ENCODE measurements around the gene PRR5. TPM values are rescaled to one million over a fixed set of nuclear protein-coding genes. Genes with fewer than 3 reads are reported as not detected.
A peak's percentile ranks its signal among the peaks of the same experiment; 100 is the strongest.

Gene PRR5
- total RNA-seq, 1 donor from 2014 or later = 17.5 TPM

DNA sequence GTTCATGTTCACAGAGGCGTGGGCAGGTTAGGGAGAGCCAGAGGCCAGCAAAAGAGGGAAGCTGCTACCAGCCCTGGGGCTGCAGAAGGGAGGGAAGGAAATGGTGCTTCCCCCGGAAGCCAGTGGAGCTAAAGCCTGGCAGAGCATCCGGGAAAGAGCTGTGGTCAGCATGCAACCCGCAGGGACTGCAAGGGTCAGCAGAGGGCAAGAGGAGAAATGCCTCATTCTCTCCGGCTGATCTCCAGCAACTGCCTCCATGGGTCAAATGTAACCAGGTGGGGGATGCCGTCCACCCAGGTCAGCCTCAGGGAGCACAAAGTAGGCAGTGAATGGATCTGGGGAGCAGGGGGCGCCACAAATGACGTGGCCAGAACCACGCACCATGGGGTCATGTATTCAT is 36.9 kb upstream of the PRR5 start:
- peaks cover 5% of the 10 kb centered on the region for H3K27me3 Mint-ChIP-seq (ENCODE audit: unreplicated experiment)
- H3K4me1 Mint-ChIP-seq (ENCODE audit: low read depth, unreplicated experiment) = peaks cover 1% of the 10 kb centered on the region
- peaks cover 4% of the 10 kb centered on the region for H3K9me3 Mint-ChIP-seq (ENCODE audit: unreplicated experiment)
- no peak for DNase-seq
- H3K36me3 Mint-ChIP-seq (ENCODE audit: unreplicated experiment) = no peaks in the 10 kb centered on the region
- no peak overlapping the region for H3K4me3 Mint-ChIP-seq (ENCODE audit: unreplicated experiment)
- TF ChIP-seq, protein P1, sequence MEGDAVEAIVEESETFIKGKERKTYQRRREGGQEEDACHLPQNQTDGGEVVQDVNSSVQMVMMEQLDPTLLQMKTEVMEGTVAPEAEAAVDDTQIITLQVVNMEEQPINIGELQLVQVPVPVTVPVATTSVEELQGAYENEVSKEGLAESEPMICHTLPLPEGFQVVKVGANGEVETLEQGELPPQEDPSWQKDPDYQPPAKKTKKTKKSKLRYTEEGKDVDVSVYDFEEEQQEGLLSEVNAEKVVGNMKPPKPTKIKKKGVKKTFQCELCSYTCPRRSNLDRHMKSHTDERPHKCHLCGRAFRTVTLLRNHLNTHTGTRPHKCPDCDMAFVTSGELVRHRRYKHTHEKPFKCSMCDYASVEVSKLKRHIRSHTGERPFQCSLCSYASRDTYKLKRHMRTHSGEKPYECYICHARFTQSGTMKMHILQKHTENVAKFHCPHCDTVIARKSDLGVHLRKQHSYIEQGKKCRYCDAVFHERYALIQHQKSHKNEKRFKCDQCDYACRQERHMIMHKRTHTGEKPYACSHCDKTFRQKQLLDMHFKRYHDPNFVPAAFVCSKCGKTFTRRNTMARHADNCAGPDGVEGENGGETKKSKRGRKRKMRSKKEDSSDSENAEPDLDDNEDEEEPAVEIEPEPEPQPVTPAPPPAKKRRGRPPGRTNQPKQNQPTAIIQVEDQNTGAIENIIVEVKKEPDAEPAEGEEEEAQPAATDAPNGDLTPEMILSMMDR (IDR thresholded peaks at IDR 0.05; ENCODE audit: partially characterized antibody, unreplicated experiment) = no peak
- no peak overlapping the region for H3K27ac Mint-ChIP-seq (ENCODE audit: unreplicated experiment)

DNA sequence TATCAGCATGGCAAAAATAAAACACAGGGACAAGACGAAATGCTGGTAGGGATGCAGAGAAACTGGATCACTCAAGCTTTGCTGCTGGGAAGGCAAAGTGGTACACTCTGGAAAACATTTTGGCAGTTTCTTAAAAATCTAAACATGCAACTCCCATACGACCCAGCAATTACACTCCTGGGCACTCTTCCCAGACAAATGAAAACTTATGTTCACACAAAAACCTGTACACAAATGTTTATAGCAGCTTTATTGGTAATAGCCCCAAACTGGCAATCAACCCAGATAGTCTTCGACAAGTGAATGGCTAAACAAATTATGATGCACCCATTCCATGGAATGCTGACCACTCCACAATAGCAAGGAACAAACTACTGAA is 35.8 kb upstream of the PRR5 start:
- H3K9me3 Mint-ChIP-seq (ENCODE audit: unreplicated experiment) = peaks cover 10% of the 10 kb centered on the region
- peaks cover 4% of the 10 kb centered on the region for H3K4me1 Mint-ChIP-seq (ENCODE audit: low read depth, unreplicated experiment)
- no peak for DNase-seq
- peaks cover 7% of the 10 kb centered on the region for H3K27me3 Mint-ChIP-seq (ENCODE audit: unreplicated experiment)
- H3K27ac Mint-ChIP-seq (ENCODE audit: unreplicated experiment) = no peak overlapping the region
- no peaks in the 10 kb centered on the region for H3K36me3 Mint-ChIP-seq (ENCODE audit: unreplicated experiment)
- H3K4me3 Mint-ChIP-seq (ENCODE audit: unreplicated experiment) = no peak overlapping the region
- TF ChIP-seq, protein P1 (IDR thresholded peaks at IDR 0.05; ENCODE audit: partially characterized antibody, unreplicated experiment) = no peak

DNA sequence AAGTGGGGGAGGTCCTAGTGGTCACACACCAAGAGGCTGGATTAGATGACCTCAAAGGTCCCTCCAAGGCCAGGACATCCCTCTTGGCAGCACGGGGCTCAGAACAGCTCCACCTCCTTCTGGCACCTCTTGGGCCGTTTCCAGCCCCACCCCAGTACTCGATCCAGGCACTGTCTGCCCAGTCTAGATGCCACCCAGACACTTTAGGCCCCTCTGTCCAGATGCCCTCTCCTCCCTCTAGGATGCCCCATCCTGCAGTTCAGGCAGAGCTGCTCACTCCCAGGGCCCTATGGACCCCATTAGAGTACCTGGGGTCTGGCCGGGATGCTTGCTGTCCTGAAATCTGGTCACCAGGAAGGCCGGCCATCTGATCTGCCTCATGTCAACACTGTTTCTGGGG is 34.7 kb upstream of the PRR5 start:
- H3K4me3 Mint-ChIP-seq (ENCODE audit: unreplicated experiment) = peak overlapping the region; percentile 79
- no peak for DNase-seq
- H3K27ac Mint-ChIP-seq (ENCODE audit: unreplicated experiment) = no peak overlapping the region
- no peaks in the 10 kb centered on the region for H3K36me3 Mint-ChIP-seq (ENCODE audit: unreplicated experiment)
- peaks cover 5% of the 10 kb centered on the region for H3K4me1 Mint-ChIP-seq (ENCODE audit: low read depth, unreplicated experiment)
- TF ChIP-seq, protein P1 (IDR thresholded peaks at IDR 0.05; ENCODE audit: partially characterized antibody, unreplicated experiment) = no peak
- H3K9me3 Mint-ChIP-seq (ENCODE audit: unreplicated experiment) = peaks cover 10% of the 10 kb centered on the region
- peaks cover 7% of the 10 kb centered on the region for H3K27me3 Mint-ChIP-seq (ENCODE audit: unreplicated experiment)

DNA sequence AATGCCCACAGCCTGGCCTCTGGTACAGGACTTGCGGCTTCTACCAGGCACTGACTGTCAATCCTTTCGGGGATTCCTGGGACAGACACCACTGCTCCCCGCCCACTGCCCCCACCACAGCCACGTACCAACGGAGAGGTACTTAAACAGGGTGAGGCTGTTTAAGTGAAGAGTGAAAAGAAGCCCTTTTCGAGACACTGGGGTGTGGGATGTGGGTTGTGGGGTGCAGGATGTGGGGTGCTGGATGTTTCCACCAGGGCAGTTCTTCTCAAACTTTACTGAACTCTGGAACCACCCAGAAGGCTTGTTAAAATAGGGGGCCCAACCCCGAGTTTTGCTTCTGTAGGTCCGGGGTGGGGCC is 34.2 kb upstream of the PRR5 start:
- H3K4me3 Mint-ChIP-seq (ENCODE audit: unreplicated experiment) = peak overlapping the region; percentile 79
- H3K4me1 Mint-ChIP-seq (ENCODE audit: low read depth, unreplicated experiment) = peaks cover 5% of the 10 kb centered on the region
- no peak for DNase-seq
- H3K27me3 Mint-ChIP-seq (ENCODE audit: unreplicated experiment) = peaks cover 7% of the 10 kb centered on the region
- TF ChIP-seq, protein P1 (IDR thresholded peaks at IDR 0.05; ENCODE audit: partially characterized antibody, unreplicated experiment) = no peak
- H3K27ac Mint-ChIP-seq (ENCODE audit: unreplicated experiment) = no peak overlapping the region
- no peaks in the 10 kb centered on the region for H3K36me3 Mint-ChIP-seq (ENCODE audit: unreplicated experiment)
- peaks cover 10% of the 10 kb centered on the region for H3K9me3 Mint-ChIP-seq (ENCODE audit: unreplicated experiment)

DNA sequence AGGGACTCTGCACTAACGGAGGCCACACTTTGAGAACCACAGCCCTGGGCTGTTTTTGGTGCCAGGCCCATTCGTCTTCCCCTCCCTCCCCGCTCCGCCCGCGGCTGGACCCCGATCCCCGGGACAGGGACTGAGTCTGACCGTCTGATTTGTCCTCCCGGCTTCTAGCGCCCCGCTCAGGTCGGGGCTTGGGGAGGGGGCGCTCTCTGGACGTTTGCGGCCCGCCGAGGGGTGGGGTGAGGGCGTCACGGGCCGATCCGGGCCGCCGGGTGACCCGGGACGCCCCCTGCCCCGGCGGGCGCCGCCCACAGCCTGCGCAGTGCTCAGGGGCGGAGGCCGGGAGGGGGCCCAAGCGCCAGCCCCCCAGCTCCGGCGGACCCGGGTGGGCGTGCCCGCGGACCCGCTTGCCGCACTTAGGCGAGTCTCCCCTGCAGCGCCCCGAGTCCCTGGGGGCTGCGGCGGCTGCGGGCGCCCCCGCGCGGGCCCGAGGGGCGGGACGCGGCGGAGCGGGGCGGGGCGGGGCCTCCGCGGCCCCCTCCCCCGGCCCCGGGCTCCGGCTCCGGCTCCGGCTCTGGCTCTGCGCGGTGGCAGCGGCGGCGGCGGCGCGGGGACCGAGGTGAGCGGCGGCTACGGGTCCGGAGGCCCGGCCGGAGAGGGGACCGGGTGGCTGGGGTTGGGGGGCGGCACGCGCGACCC is 33.7 kb upstream of the PRR5 start:
- Mint-ChIP-seq H3K4me1 (ENCODE audit: low read depth, unreplicated experiment) (peaks cover 5% of the 10 kb centered on the region), H3K27me3 (ENCODE audit: unreplicated experiment) (peaks cover 7% of the 10 kb centered on the region), H3K27ac (ENCODE audit: unreplicated experiment) (no peak overlapping the region), H3K9me3 (ENCODE audit: unreplicated experiment) (peaks cover 10% of the 10 kb centered on the region), H3K36me3 (ENCODE audit: unreplicated experiment) (no peaks in the 10 kb centered on the region), H3K4me3 (ENCODE audit: unreplicated experiment) (no peak overlapping the region)
- TF ChIP-seq, protein P1 (IDR thresholded peaks at IDR 0.05; ENCODE audit: partially characterized antibody, unreplicated experiment) = no peak
- DNase-seq = no peak

Data from glutamatergic neuron (in vitro differentiated cells).